ENCODE data around the gene CAPZA2. TPM values are rescaled to one million over a fixed set of nuclear protein-coding genes. Genes with fewer than 3 reads are reported as not detected.
A peak's percentile ranks its signal among the peaks of the same experiment; 100 is the strongest.

The CAPZA2 gene
- polyA plus RNA-seq, 1 donor, result 201 TPM

DNA sequence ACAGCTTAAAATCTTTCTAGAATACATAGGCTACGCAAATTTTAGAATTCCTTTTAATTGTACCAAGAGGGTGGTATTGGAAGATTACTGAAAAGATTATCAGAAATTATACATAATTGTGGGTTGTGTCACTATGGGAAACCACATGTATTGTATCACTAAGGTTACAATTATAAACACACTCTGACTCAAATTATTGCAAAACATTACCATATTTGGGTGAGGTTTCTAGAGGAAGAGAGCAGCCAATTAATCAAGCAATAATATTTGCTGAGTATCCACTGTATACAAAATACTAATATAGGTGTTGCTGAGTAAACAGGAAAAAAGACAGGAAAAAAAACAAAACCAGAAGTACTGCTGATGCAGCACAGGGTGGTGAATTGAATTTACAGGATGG lies 3.1 kb upstream of the CAPZA2 start:
- DNase-seq, result no peak

- DNase-seq, result no peak
Observed at GRCh38 chr7:116861717-116862116, 670 bp upstream of the CAPZA2 start.

DNA sequence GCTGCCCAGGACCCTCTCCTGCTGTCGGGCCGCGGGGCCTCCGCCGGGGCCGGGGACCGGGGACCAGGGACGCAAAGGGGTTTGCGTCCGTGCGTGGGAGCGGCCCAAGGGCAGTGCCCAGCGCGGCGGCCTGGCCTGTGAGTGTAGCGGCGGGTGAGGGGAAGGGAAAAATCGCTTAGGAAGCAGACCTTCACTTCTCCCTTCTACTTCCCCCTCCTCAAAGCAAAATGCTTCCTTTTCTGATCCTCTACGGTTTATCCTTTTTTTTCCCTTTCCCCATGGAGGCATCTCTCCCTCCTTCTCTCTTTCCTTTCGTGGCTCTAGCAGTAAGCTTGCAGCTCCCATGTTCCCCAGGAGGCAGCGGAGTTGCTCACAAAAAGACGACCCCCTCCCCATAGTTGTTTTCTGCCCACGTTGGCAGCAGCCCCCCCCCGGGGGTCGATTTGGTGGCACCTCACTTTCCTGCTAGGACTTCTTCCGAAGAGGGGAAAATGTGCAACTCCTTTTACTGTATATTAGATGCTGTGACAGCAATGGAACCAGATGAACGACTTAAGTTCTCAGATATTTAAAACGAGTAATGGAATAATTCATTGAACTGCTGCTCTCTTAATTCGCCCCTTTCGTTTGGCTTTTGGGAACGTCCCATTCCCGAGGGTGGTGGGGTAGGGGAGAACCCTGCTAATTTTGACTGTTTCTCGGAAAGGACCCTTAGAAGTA lies 724 bp downstream of the CAPZA2 start:
- DNase-seq, result peak; percentile 54

DNA sequence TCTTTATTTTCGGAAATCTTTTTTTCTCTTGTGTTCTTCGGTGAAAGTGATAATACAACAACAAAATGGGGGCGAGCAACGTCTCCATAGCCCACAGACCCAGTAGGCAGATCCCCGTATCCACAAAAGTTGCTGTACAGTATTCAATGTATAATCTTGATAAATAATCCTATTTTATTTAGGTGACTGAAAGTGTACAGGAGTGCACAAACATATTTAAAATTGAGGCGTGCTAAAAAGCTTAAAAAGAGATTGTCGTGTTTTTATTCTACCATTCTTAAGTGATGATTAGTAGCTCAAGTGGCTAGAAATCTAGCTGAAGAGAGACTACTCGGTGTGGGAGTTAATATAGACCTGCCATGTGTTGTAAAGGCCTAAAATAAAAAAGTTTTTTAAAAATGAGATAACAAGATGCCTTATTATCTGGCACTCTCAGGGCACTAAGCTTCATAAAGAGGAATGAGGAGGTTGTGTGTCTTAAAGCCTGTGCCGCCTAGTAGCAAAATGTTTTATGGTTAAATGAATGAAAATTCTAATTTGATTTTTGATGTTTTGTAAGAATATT lies 1.6 kb downstream of the CAPZA2 start:
- no peak for DNase-seq

GRCh38 chr7:116871061-116871700 lies 8.8 kb downstream of the CAPZA2 start:
- no peak for DNase-seq

- DNase-seq, result no peak
Observed at GRCh38 chr7:116872026-116872425, 9.6 kb downstream of the CAPZA2 start.

DNA sequence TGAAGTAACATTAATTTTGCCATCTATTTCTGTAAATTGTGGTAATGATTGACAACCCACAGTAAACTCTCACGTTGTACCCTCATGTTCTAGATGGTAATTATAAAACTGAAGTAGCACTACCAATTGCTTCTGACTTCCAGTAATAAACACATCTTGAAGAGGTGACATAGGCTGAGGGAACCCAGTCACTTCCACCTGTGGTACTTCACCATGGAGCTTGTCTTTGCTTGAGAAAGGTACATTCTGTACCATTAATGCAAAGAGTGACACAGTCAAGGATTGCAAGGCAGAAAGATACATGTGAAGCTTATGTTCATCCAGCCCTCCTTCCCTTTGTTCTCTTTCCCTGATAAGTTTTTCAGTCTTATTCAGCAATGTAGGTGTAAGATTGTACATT lies 11.2 kb downstream of the CAPZA2 start:
- no peak for DNase-seq

DNA sequence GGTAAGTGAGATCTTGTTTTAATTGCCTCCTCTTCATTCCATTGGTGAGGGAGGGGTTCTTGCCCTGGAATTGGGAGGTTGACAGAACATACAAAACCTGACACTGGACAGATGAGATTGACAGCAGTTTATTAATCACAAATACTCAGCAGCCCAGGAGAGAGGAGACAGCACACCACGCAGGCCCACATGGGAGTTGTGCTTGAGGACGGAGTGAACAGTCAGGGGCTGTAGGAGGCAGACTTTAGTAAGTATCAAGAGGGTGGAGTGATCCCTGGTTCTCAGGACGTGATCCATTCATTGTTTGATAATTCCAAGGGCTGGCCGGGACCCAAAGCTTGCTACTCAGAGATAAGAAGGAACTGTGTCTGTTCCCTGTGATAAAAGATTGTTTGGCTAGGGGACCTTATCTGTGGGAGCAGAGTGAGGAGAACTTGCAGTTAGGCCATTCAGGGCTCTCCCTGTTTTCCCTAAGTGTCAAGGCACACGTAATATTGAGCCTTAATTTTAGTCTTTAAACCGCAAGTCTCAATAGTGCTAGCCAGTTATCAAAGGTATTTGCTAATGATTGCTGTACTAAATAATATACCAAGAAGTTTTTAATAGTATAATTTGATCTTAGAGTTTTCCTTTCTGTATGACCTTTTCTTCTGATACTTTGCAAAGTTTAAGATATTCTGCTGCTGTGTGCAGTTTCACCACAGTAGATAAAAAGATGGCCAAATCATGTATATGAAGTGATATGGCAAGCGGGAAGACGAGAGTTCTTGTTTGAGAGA lies 14.5 kb downstream of the CAPZA2 start:
- DNase-seq, result no peak

DNA sequence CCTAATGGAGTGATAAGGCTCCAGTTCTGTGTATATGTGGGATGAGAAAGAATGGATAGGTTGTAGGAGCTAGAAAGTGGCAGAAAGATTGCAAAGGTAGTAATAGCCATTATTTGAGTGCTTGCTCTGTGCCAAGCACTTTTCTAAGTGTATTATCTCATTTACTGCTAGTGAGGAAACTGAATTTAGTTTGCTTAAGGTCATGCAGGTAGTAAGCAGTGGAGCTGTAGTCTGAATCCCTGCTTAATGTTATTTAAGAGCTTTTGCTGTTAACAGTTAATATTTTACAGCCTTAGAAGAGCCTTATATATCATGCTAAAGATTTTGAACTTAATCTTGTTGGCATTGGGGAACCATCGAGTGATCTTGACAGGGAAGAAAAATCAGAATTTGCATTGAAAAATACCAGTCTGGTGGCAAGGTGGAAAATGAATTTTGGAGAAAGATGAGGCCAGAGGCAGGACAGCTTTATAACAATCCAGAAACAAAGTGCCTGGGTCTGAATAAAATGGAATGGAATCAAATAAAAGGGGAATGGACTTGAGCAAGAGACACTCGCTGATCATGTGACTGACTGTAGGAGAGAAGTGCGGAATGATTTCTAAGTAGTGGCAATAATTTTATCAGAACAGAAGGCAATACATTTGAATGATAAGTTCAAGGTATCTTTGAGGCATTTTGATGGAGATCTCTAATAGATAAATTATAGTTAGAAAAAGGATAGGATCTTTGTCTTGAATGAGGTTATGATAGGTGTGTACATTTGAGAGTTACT lies 15.2 kb downstream of the CAPZA2 start:
- DNase-seq, result no peak

DNA sequence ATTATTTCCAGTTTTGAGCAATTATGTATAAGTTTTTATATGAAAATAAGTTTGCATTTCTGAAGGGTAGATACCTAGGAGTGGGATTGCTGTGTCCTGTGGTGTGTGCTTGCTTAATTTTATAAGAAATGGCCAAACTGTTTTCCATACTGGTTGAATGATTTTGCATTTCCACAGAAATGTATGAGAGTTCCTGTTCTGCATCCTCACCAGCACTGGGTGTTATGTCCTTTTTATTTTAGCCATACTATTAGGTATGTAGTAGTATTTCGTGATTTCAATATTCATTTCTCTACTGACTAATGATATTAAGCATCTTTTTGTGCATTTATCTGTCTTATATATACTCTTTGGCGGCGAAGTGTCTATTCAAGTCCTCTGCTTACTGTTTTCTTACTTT lies 22.3 kb downstream of the CAPZA2 start:
- DNase-seq, result no peak

- DNase-seq, result no peak
Observed at GRCh38 chr7:116885724-116886123, 23.3 kb downstream of the CAPZA2 start.

- no peak for DNase-seq
Observed at GRCh38 chr7:116886543-116887156, 24.3 kb downstream of the CAPZA2 start.

- DNase-seq, result no peak
Observed at GRCh38 chr7:116888895-116889294, 26.5 kb downstream of the CAPZA2 start.

- no peak for DNase-seq
Observed at GRCh38 chr7:116895849-116896248, 33.5 kb downstream of the CAPZA2 start.

DNA sequence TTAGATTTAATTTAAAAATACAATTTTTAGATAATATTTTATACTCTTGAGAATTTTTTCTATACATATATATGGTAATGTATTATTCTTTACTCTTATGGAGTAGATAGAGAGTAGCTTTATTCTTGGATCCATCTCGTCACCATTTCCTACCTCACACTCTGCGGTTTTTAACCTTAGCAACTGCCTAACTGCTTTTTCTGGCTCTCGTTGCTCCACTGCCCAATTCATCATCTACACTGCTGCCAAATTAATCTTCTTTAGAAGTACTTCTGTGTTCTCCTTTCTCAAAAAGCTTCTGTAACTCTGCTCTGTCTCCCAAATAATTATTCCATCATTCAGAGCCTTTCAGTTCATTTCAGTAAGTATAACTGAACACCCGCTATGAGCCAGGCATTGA lies 35.3 kb downstream of the CAPZA2 start:
- DNase-seq, result no peak

DNA sequence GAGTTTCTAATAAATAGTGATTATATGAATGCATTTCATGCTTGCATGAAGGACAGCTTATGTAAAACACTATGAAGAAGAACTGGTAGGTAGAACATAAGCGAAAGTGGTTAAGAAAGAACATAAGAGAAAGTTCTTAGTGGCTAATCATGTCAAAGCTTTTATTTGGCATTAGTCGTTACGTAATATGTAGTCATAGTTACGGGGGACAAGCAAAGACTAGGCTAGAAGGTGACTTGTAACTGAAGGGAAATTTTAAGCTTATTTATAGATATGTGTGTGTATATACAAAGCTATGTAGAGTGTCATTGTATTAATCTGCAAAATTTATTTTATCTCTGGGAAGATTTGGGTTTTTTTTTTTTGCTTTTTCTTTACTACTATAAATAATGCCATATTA lies 36.9 kb downstream of the CAPZA2 start:
- DNase-seq, result no peak

- no peak for DNase-seq
Observed at GRCh38 chr7:116901143-116901542, 38.8 kb downstream of the CAPZA2 start.

- DNase-seq, result no peak
Observed at GRCh38 chr7:116902867-116903266, 40.5 kb downstream of the CAPZA2 start.

DNA sequence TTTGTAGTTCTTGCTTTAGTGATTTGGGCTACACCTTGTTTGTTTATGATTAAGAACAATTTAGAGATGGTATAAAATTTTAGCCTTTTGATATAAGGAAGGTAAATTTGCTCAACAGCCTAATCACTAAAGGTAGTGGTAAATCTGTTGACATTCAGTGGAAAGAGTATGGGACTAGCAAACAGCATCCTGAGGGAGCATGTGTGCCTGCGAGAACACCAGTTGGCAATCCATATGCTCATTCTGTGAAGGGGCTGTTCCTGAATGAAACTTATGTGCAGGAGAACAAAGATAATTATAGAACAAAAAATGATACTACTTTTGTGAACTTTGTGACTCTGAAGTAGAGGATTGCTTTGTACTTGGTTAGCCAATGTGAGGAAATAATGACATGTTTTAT lies 44.0 kb downstream of the CAPZA2 start:
- no peak for DNase-seq

DNA sequence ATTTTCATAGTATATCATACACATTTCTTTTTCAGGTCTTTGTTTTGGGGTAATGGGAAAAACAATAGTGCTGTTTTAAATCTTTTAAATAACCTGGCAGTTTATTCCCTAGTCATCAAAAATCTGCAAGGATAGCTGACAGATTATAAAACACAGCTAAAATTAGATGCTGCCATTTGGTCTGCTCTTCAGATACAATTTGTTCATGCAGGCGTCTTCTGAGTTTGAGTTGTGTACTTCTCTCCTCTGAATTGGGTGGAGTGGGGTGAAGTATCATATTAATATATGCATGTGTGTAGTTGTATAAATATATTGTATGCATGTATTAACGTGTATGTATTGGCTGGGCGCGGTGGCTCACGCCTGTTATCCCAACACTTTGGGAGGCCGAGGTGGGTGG lies 48.0 kb downstream of the CAPZA2 start:
- no peak for DNase-seq

DNA sequence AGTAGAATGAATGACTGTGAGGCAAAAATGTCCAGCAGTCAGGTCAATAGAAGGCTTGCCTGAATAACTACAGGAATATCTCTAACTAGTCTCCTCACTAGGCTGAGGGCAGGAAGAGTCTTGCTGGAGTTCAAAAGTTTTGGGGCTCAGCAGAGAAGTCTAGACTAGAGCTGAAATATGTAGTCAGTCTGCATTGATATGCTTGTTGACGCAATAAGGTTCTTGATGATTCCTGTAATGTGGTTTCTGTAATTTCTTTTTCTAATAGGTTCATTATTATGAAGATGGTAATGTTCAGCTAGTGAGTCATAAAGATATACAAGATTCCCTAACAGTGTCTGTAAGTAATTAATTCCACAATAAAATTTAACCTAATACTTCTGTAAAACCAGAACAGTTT lies 49.4 kb downstream of the CAPZA2 start:
- no peak for DNase-seq
